ENCODE data around the gene EIF2B2.

EIF2B2 gene

GRCh38 chr14:75030147-75030546 lies 27.4 kb downstream of the EIF2B2 start:
- Mint-ChIP-seq H3K9me3 (ENCODE audit: low read depth) (no peaks in the 10 kb centered on the region), H3K4me3 (no peak overlapping the region), H3K36me3 (peaks cover 20% of the 10 kb centered on the region), H3K27me3 (no peaks in the 10 kb centered on the region), H3K4me1 (ENCODE audit: low read depth) (no peaks in the 10 kb centered on the region), H3K27ac (no peak overlapping the region)

GRCh38 chr14:75032939-75033338 lies 30.2 kb downstream of the EIF2B2 start:
- no peaks in the 10 kb centered on the region for H3K9me3 Mint-ChIP-seq (ENCODE audit: low read depth)
- no peak overlapping the region for H3K4me3 Mint-ChIP-seq
- H3K27me3 Mint-ChIP-seq: no peaks in the 10 kb centered on the region
- H3K36me3 Mint-ChIP-seq: peaks cover 28% of the 10 kb centered on the region
- H3K4me1 Mint-ChIP-seq (ENCODE audit: low read depth): no peaks in the 10 kb centered on the region
- no peak overlapping the region for H3K27ac Mint-ChIP-seq

GRCh38 chr14:75040507-75040906 lies 37.8 kb downstream of the EIF2B2 start:
- no peaks in the 10 kb centered on the region for H3K27me3 Mint-ChIP-seq
- no peak overlapping the region for H3K27ac Mint-ChIP-seq
- no peak overlapping the region for H3K4me3 Mint-ChIP-seq
- peaks cover 24% of the 10 kb centered on the region for H3K4me1 Mint-ChIP-seq (ENCODE audit: low read depth)
- H3K9me3 Mint-ChIP-seq (ENCODE audit: low read depth): no peaks in the 10 kb centered on the region
- H3K36me3 Mint-ChIP-seq: peaks cover 20% of the 10 kb centered on the region

GRCh38 chr14:75040959-75041358 lies 38.2 kb downstream of the EIF2B2 start:
- H3K4me1 Mint-ChIP-seq (ENCODE audit: low read depth): peaks cover 27% of the 10 kb centered on the region
- peaks cover 18% of the 10 kb centered on the region for H3K36me3 Mint-ChIP-seq
- H3K4me3 Mint-ChIP-seq: no peak overlapping the region
- no peaks in the 10 kb centered on the region for H3K27me3 Mint-ChIP-seq
- H3K27ac Mint-ChIP-seq: no peak overlapping the region
- H3K9me3 Mint-ChIP-seq (ENCODE audit: low read depth): no peaks in the 10 kb centered on the region

GRCh38 chr14:75041613-75042012 lies 38.9 kb downstream of the EIF2B2 start:
- H3K9me3 Mint-ChIP-seq (ENCODE audit: low read depth): no peaks in the 10 kb centered on the region
- peaks cover 22% of the 10 kb centered on the region for H3K36me3 Mint-ChIP-seq
- no peak overlapping the region for H3K4me3 Mint-ChIP-seq
- no peak overlapping the region for H3K27ac Mint-ChIP-seq
- H3K27me3 Mint-ChIP-seq: no peaks in the 10 kb centered on the region
- H3K4me1 Mint-ChIP-seq (ENCODE audit: low read depth): peaks cover 32% of the 10 kb centered on the region

GRCh38 chr14:75042035-75042434 lies 39.3 kb downstream of the EIF2B2 start:
- no peak overlapping the region for H3K27ac Mint-ChIP-seq
- no peak overlapping the region for H3K4me3 Mint-ChIP-seq
- no peaks in the 10 kb centered on the region for H3K27me3 Mint-ChIP-seq
- H3K9me3 Mint-ChIP-seq (ENCODE audit: low read depth): no peaks in the 10 kb centered on the region
- peaks cover 36% of the 10 kb centered on the region for H3K4me1 Mint-ChIP-seq (ENCODE audit: low read depth)
- peaks cover 22% of the 10 kb centered on the region for H3K36me3 Mint-ChIP-seq

- Mint-ChIP-seq H3K4me3 (peak overlapping the region; percentile 13), H3K36me3 (peaks cover 29% of the 10 kb centered on the region)
These were observed 41.6 kb downstream of the EIF2B2 start for GRCh38 chr14:75044322-75044721.

GRCh38 chr14:75044752-75045151 lies 42.0 kb downstream of the EIF2B2 start:
- H3K27me3 Mint-ChIP-seq: no peaks in the 10 kb centered on the region
- H3K36me3 Mint-ChIP-seq: peaks cover 31% of the 10 kb centered on the region
- no peak overlapping the region for H3K4me3 Mint-ChIP-seq
- H3K27ac Mint-ChIP-seq: no peak overlapping the region
- H3K9me3 Mint-ChIP-seq (ENCODE audit: low read depth): no peaks in the 10 kb centered on the region
- H3K4me1 Mint-ChIP-seq (ENCODE audit: low read depth): peaks cover 58% of the 10 kb centered on the region

More at GRCh38 chr14:75044322-75044721, 41.6 kb downstream of the EIF2B2 start:
- peaks cover 54% of the 10 kb centered on the region for H3K4me1 Mint-ChIP-seq (ENCODE audit: low read depth)
- H3K9me3 Mint-ChIP-seq (ENCODE audit: low read depth): no peaks in the 10 kb centered on the region
- no peak overlapping the region for H3K27ac Mint-ChIP-seq
- no peaks in the 10 kb centered on the region for H3K27me3 Mint-ChIP-seq

GRCh38 chr14:75046275-75046674 lies 43.6 kb downstream of the EIF2B2 start:
- no peaks in the 10 kb centered on the region for H3K9me3 Mint-ChIP-seq (ENCODE audit: low read depth)
- H3K36me3 Mint-ChIP-seq: peaks cover 31% of the 10 kb centered on the region
- H3K4me1 Mint-ChIP-seq (ENCODE audit: low read depth): peaks cover 70% of the 10 kb centered on the region
- no peaks in the 10 kb centered on the region for H3K27me3 Mint-ChIP-seq
- H3K27ac Mint-ChIP-seq: no peak overlapping the region
- no peak overlapping the region for H3K4me3 Mint-ChIP-seq

GRCh38 chr14:75046899-75047298 lies 44.2 kb downstream of the EIF2B2 start:
- no peak overlapping the region for H3K4me3 Mint-ChIP-seq
- no peak overlapping the region for H3K27ac Mint-ChIP-seq

GRCh38 chr14:75047506-75047905 lies 44.8 kb downstream of the EIF2B2 start:
- Mint-ChIP-seq H3K4me1 (ENCODE audit: low read depth) (peaks cover 72% of the 10 kb centered on the region), H3K36me3 (peaks cover 29% of the 10 kb centered on the region), H3K27ac (peak overlapping the region; percentile 22), H3K9me3 (ENCODE audit: low read depth) (no peaks in the 10 kb centered on the region), H3K4me3 (no peak overlapping the region), H3K27me3 (no peaks in the 10 kb centered on the region)

More at GRCh38 chr14:75046899-75047298, 44.2 kb downstream of the EIF2B2 start:
- H3K9me3 Mint-ChIP-seq (ENCODE audit: low read depth): no peaks in the 10 kb centered on the region
- peaks cover 31% of the 10 kb centered on the region for H3K36me3 Mint-ChIP-seq
- H3K27me3 Mint-ChIP-seq: no peaks in the 10 kb centered on the region
- peaks cover 74% of the 10 kb centered on the region for H3K4me1 Mint-ChIP-seq (ENCODE audit: low read depth)

- H3K4me1 Mint-ChIP-seq (ENCODE audit: low read depth): peaks cover 74% of the 10 kb centered on the region
These were observed 45.4 kb downstream of the EIF2B2 start for GRCh38 chr14:75048101-75048500.

GRCh38 chr14:75049136-75049535 lies 46.4 kb downstream of the EIF2B2 start:
- Mint-ChIP-seq H3K4me3 (no peak overlapping the region), H3K27me3 (no peaks in the 10 kb centered on the region), H3K9me3 (ENCODE audit: low read depth) (no peaks in the 10 kb centered on the region), H3K36me3 (peaks cover 26% of the 10 kb centered on the region), H3K27ac (no peak overlapping the region), H3K4me1 (ENCODE audit: low read depth) (peaks cover 68% of the 10 kb centered on the region)

More at GRCh38 chr14:75048101-75048500, 45.4 kb downstream of the EIF2B2 start:
- Mint-ChIP-seq H3K27me3 (no peaks in the 10 kb centered on the region), H3K9me3 (ENCODE audit: low read depth) (no peaks in the 10 kb centered on the region), H3K36me3 (peaks cover 29% of the 10 kb centered on the region), H3K4me3 (no peak overlapping the region), H3K27ac (no peak overlapping the region)

- Mint-ChIP-seq H3K27ac (no peak overlapping the region), H3K27me3 (no peaks in the 10 kb centered on the region), H3K4me1 (ENCODE audit: low read depth) (peaks cover 62% of the 10 kb centered on the region), H3K36me3 (peaks cover 27% of the 10 kb centered on the region), H3K9me3 (ENCODE audit: low read depth) (no peaks in the 10 kb centered on the region), H3K4me3 (peak overlapping the region; percentile 86)
These were observed 47.0 kb downstream of the EIF2B2 start for GRCh38 chr14:75049731-75050201.

- H3K27me3 Mint-ChIP-seq: no peaks in the 10 kb centered on the region
- H3K9me3 Mint-ChIP-seq (ENCODE audit: low read depth): no peaks in the 10 kb centered on the region
- peak within 1 kb of the TSS; percentile 95 for H3K27ac Mint-ChIP-seq
- peaks cover 30% of the 10 kb centered on the region for H3K36me3 Mint-ChIP-seq
- peak within 1 kb of the TSS; percentile 92 for H3K4me3 Mint-ChIP-seq
- H3K4me1 Mint-ChIP-seq (ENCODE audit: low read depth): peaks cover 53% of the 10 kb centered on the region
These were observed 48.3 kb downstream of the EIF2B2 start, which contains the start of gene MLH3 for GRCh38 chr14:75050852-75051555. Gene MLH3, minus strand, starts transcription at chr14:75051467. Its CDS starts 1,812 bp downstream, at chr14:75049655.

GRCh38 chr14:75051556-75051899 lies 48.8 kb downstream of the EIF2B2 start:
- peaks cover 28% of the 10 kb centered on the region for H3K36me3 Mint-ChIP-seq
- H3K9me3 Mint-ChIP-seq (ENCODE audit: low read depth): no peaks in the 10 kb centered on the region
- H3K4me3 Mint-ChIP-seq: peak overlapping the region; percentile 92
- H3K4me1 Mint-ChIP-seq (ENCODE audit: low read depth): peaks cover 48% of the 10 kb centered on the region
- H3K27me3 Mint-ChIP-seq: no peaks in the 10 kb centered on the region
- peak overlapping the region; percentile 95 for H3K27ac Mint-ChIP-seq
